NCI-H446 (cell line): ENCODE measurements around the gene PLEKHA5.
"Not testable (repeated sequence)": the region's sequence is repeated elsewhere in the genome, so short reads cannot be mapped to it uniquely, and the experiment has no call there.

Source experiments
- DNase-seq, 2 experiments: peaks; one replicate each; lab custom pipeline; 2025; lab: John Stamatoyannopoulos, UW

Gene PLEKHA5

GRCh38 chr12:19169222-19169621, 39.7 kb downstream of the PLEKHA5 start:
- no peak for DNase-seq

DNA sequence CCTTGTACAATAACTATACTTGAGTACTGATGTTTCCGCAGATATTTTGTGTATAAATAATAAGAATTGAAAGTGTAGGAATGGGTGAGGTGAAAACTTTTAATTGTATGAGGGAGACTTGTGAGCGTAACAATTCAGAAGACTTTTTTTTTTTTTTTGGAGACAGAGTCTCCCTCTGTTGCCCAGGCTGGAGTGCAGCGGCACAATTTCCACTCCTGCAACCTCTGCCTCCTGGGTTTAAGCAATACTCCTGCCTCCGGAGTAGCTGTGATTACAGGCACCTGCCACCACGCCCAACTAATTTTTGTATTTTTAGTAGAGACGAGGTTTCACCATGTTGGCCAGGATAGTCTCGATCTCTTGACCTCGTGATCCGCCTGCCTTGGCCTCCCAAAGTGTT, 40.8 kb downstream of the PLEKHA5 start:
- not testable (repeated sequence) for DNase-seq

DNA sequence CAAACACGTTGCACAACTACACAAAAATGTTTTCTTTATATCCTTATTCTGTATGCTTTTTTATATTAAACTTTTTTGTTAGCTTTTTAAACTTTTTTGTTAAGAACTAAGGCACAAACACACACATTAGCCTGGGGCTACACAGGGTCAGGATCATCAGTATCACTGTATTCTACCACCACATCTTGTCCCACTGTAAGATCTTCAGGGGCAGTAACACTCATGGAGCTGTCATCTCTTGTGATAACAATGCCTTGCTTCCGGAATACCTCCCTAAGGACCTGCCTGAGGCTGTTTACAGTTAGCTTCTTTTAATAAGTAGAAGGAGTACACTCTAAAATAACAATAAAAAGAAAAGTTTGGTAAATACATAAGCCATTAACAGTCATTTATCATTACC, 42.2 kb downstream of the PLEKHA5 start:
- DNase-seq, result no peak

DNA sequence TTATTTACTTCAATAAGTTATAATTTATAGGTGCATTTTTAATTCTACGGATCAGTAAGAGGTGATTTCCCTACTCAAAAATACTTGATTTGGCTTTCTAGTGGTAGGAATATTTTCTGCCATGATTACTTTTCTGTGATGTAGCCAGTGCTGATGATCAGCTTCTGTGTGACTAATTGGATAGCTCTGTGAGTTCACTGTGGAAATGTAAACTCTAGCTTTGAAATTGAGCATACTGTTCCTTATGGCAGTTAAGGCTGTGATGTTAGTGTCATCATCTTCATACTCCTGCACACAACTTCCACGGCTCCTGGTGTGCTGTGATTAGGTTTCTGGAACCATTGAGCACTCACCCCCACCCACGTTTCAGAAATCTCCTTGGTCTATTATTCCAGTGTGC, 48.2 kb downstream of the PLEKHA5 start:
- DNase-seq, result no peak

- no peak for DNase-seq
Observed at GRCh38 chr12:19179986-19180385, 50.5 kb downstream of the PLEKHA5 start.

DNA sequence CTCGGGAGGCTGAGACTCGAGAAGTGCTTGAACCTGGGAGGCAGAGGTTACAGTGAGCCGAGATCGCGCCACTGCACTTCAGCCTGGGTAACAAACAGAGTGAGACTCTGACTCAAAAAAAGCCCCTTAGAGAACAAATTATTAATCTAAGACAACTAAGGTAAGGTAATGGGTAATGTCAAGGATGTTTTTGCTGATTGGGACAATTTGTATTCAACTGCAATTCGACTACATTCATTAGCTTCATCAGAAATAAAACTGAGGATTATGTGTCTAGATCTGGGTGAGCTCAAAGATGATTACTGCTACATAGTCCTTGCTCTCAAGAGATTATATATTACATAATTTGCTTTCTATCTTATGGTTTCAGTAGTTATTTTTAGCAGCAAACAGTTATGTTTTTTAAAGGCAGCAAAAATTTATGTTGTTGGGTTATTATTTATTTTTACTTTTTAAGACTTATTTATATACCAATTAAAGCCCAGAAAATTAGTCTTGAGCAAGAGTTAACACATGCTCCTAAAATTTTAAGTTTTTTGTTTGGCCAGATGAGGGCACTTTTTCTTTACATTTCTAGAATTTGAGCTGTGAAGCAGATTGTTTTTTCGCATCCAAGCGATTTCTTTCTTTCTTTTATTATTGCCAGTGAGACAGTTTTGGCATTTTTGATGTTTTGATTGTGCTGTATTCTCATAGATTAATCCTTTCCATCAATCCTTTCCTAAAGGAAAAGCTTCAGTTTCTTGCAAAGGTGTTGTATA, 52.3 kb downstream of the PLEKHA5 start:
- DNase-seq, result peak in 1 of 2 experiments; percentile 27

DNA sequence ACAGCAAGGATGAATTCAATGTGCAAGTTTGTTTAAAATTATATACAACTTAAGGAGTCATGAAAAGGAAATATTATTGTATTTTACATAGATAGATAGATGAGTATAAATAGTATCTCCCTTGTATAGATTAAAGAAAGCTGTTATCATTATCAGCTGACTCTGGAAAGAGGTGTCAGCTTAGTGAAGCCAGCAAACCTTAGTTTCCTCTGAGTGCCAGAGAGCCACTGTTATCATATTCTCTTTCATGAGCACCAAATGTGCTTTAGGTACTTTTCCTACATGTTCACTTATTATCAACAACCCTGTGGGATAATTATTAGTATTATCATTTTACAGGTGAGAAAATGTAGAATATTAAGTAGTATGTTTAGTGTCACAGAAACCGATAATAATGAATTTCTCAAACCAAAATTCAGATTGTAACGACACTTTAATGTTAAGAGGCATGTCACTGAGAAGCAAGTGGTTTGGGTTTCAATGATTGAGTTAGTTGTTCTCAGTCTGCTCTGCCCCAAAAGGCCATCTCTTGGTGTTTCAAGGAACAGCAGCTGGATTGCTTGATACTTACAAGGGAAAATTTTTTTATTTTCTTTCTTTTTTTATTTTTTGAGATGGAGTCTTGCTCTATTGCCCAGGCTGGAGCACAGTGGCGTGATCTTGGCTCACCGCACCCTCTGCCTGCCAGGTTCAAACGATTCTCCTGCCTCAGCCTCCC, 53.7 kb downstream of the PLEKHA5 start:
- DNase-seq, result peak in 1 of 2 experiments; percentile 3

DNA sequence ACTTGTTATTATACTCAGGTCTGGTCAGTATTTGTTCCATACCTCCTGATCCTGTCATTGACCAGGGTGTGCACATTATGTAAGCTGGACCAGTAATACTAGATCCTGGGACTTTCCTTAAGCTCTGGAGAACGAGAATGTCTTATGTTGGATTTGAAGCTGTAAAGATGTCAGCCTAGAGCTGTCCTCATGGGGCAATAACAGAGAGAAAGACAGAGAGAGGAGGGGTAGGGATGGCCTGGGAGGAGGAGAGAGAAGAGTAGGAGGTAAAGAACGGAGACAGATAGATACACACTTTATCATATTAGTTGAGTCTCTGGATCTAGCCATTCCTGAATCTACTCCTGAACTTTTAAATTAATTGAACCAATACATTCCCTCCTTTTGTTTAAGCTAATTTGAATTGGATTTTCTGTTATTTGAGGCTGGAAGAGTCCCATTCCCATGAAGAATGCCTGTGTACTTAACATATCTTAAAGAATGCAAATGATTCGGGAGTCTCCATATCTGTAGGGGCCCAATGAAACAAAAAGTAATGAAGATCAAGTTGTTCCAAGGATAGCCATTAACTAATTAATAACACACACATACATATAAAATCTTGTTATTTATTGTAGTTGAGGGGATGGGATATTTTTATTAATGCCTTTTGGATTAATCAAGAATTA, 55.9 kb downstream of the PLEKHA5 start:
- DNase-seq, result no peak

GRCh38 chr12:19186722-19187661, 57.5 kb downstream of the PLEKHA5 start:
- peak; percentile 43 to 53 for DNase-seq

- no peak for DNase-seq
Observed at GRCh38 chr12:19189522-19189921, 60.0 kb downstream of the PLEKHA5 start.

- DNase-seq, result no peak
Observed at GRCh38 chr12:19190292-19191031, 60.9 kb downstream of the PLEKHA5 start.

- DNase-seq, result no peak
Observed at GRCh38 chr12:19191089-19191488, 61.6 kb downstream of the PLEKHA5 start.

DNA sequence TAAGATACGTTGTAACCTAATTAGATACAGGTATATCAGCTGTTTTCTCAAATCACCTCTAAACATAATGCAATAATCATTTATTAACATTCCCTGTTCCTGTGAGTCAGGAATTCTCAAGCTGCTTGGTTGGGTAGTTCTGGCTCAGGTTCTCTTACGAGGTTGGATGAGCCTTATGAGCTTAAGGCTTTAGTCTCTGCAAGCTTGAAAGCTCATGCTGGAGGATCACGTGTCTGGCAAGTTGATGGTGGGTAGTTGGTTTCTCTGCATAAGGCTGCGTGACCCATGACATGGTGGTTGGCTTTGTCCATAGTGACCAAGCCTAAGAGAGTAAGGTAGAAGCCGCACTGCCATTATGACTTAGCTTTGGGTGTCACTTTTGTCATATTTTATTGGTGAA, 62.0 kb downstream of the PLEKHA5 start:
- peak in 1 of 2 experiments; percentile 43 for DNase-seq

- peak in 1 of 2 experiments; percentile 56 for DNase-seq
Observed at GRCh38 chr12:19192710-19193109, 63.2 kb downstream of the PLEKHA5 start.

GRCh38 chr12:19194963-19195362, 65.4 kb downstream of the PLEKHA5 start:
- no peak for DNase-seq

GRCh38 chr12:19196959-19197630, 67.6 kb downstream of the PLEKHA5 start:
- no peak for DNase-seq

DNA sequence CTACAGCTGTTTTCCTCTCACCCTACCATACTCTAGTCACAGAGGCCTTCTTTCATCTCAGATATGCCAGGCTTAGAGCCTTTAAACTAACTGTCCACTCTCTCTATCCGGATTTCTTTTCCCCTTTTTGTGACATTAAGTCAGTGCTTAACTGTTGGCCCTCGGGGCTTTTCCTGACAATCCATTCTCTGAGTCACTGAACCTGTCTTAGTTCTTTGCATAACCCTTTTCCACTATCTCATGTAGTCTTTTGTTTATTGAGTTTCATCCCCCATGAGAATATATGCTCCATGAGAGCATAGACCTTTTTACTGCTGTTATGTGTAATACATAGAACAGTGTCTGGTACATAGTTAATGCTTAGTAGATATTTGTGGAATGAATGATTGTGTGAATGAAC, 68.7 kb downstream of the PLEKHA5 start:
- DNase-seq, result no peak

DNA sequence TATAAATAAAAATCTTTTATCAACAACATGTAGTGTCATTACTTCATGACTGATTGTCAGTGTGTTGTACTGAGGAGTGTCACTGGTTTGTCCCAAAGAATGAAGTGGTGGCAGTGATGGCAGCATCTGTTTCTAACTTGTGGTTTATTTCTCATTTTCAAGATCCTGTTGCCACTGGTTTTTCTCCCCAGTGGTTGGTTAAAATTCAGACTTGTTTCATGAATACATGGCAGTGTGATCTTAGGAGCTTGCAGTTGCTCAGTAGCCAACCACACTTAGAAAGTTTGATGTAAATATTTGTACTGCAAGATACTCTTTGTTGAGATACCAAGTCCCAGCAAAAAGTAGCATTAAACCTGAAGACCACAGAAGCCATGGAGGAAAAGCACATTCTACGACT, 69.8 kb downstream of the PLEKHA5 start:
- no peak for DNase-seq

DNA sequence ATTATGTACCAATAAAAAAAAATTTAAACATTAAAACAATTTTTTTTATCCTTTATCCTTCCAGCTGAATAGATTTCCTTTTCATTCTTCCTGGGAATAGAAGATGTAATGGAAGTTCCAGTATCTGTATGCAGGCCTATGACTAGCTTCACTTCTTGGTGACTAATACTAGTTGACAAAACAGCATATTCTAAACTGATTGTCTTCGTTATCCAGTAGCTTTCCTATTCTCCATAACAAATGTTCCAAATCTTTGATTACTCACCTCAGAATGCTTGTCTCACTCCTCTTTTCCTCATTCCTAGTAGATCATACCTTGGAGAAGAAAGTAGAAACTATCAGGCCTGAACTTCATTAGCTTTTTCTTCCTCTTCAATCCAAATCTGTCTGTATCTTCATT, 70.7 kb downstream of the PLEKHA5 start:
- no peak for DNase-seq

DNA sequence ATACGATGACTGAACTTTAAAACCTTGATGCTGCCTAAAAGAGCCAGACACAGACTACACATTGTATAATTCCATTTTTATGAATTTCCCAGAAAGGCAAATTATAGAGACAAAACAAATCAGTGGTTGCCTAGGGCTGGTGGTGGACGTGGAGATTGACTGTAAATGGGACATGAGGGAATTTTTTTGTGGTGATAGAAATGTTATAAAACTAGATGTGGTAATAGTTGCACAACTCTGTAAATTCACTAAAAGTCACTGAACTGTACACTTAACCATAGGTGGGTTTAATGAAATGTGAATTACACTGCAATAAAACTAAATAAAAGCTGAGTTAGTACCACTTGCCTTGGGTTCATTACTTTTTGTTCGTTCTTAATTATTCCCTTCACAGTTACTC, 72.1 kb downstream of the PLEKHA5 start:
- DNase-seq, result no peak

- DNase-seq, result no peak
Observed at GRCh38 chr12:19203013-19203412, 73.5 kb downstream of the PLEKHA5 start.
